Measurements from ENCODE around the gene NDUFA3.

DNA sequence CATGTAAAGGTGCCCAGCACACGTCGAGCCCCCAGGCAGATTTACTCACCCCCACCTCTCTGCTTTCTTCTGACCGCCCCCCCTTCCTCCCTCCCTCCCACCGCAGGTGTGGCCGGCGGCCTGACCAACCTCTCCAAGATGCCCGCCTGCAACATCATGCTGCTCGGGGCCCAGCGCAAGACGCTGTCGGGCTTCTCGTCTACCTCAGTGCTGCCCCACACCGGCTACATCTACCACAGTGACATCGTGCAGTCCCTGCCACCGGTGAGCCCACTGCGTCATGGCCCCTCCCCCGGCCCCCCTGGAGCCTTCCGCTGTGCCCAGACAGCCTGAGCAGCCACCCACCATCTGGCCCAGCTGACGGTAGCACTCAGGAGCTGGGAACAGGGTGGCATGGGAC is 21.7 kb downstream of the NDUFA3 start:
- TF ChIP-seq, protein P1, sequence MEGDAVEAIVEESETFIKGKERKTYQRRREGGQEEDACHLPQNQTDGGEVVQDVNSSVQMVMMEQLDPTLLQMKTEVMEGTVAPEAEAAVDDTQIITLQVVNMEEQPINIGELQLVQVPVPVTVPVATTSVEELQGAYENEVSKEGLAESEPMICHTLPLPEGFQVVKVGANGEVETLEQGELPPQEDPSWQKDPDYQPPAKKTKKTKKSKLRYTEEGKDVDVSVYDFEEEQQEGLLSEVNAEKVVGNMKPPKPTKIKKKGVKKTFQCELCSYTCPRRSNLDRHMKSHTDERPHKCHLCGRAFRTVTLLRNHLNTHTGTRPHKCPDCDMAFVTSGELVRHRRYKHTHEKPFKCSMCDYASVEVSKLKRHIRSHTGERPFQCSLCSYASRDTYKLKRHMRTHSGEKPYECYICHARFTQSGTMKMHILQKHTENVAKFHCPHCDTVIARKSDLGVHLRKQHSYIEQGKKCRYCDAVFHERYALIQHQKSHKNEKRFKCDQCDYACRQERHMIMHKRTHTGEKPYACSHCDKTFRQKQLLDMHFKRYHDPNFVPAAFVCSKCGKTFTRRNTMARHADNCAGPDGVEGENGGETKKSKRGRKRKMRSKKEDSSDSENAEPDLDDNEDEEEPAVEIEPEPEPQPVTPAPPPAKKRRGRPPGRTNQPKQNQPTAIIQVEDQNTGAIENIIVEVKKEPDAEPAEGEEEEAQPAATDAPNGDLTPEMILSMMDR (IDR thresholded peaks at IDR 0.05) = no peak
- no peak for TF ChIP-seq POLR2A (IDR thresholded peaks at IDR 0.05)

Measured in heart left ventricle (tissue), 13 donors.